Measurements from ENCODE around the gene SLC26A1.

The SLC26A1 gene
- total RNA-seq: 0 to 0.14 reads per million in 2 donors

GRCh38 chr4:993111-994029 is at the start of gene SLC26A1:
SLC26A1 (minus strand) TSS chr4:993404; CDS start chr4:991703, 1,701 bp downstream.
- DNase-seq: no peak

DNA sequence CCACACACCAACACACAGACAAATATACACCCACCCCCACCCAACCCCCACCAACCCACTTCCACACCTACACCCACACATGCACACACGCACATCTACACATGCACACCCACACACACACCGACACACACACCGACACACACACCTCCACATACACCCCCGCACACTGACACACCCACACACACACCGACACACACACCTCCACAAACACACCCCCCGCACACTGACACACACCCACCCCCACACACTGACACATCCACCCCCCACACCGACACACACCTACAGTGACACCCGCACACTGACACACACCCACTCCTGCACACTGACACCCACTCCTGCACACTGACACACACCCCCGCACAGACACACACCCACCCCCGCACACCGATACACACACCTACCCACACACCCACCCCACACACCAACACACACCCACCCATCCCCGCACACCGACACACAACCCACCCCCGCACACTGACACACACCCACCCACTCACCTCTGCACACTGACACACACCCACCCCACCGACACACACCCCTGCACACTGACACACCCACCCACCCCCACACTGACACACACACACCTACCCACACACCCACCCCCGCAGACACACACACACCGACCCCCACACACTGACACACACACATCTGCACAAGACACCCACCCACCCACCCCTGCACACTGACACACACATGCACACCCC is 49.3 kb upstream of the SLC26A1 start:
- DNase-seq: no peak

GRCh38 chr4:1041936-1042330 is 48.7 kb upstream of the SLC26A1 start:
- no peak for DNase-seq

DNA sequence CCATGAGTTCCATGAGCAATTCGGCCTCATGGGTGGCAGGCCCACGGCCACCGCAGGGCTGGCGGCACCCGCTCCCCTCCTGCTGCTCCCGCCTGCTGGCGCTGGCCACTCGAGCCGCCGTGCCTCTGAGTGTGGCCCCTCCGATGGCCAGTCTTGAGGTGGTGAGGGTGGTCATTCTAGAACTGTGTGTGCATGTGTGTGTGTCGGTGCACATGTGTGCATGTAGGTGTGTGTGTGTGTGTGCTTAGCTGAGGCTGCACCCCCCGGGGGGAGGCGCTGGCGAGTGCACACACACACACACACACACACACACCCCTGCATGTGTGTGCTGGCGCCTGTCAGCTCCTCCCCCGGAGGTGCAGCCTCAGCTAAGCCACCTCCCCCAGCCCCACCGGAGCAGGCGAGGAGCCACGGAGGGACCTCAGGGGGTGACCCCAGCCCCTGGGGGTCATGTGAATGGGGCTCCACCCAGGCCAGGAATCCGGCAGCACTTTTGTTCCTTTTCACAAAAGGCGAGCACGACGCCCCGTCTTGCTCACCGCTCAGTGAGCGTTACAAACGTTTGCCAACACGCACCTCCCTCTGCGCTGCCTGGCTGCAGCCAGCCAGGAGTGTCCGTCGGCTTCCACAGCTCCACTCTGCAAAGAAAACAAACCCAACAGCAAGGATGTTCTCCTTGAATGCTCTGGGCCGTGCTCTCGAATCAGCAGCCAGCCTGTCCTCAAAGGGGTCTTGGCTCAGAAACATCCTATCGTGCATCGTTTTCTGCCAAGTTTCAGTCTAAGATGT is 48.1 kb upstream of the SLC26A1 start:
- no peak for DNase-seq

- DNase-seq: no peak
Observed at GRCh38 chr4:1040344-1041146, 47.3 kb upstream of the SLC26A1 start.

GRCh38 chr4:1039493-1040343 is 46.5 kb upstream of the SLC26A1 start:
- no peak for DNase-seq

GRCh38 chr4:1038948-1039492 is 45.8 kb upstream of the SLC26A1 start:
- no peak for DNase-seq

- no peak for DNase-seq
Observed at GRCh38 chr4:1036976-1037810, 44.0 kb upstream of the SLC26A1 start.

- DNase-seq: no peak
Observed at GRCh38 chr4:1036095-1036494, 42.9 kb upstream of the SLC26A1 start.

GRCh38 chr4:1035510-1035909 is 42.3 kb upstream of the SLC26A1 start:
- DNase-seq: no peak

- DNase-seq: no peak
Observed at GRCh38 chr4:1033840-1034551, 40.8 kb upstream of the SLC26A1 start.

- DNase-seq: no peak
Observed at GRCh38 chr4:1032861-1033260, 39.7 kb upstream of the SLC26A1 start.

GRCh38 chr4:1031956-1032795 is 39.0 kb upstream of the SLC26A1 start:
- no peak for DNase-seq

GRCh38 chr4:1031346-1031745 is 38.1 kb upstream of the SLC26A1 start:
- no peak for DNase-seq

GRCh38 chr4:1030559-1030958 is 37.4 kb upstream of the SLC26A1 start:
- DNase-seq: no peak

DNA sequence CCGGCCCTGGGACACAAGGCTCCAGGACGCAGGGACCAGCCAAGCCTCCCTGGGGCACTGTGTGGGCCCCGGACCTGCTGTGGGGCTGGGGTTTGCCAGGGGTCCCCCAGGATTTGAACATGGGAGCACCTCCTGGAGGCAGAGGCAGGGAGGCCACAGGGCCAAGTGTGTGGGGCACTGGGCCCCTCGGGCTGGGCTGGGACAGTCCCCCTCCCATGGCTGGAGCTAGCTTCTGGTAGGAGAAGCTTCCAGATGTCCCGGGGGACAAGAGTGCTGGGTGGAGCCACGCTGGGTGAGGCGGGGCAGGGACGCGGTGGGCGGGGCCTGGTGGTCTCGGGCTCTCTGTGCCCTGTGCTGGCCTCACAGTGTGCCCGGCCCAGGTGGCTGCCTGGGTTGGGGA is 36.8 kb upstream of the SLC26A1 start:
- no peak for DNase-seq

DNA sequence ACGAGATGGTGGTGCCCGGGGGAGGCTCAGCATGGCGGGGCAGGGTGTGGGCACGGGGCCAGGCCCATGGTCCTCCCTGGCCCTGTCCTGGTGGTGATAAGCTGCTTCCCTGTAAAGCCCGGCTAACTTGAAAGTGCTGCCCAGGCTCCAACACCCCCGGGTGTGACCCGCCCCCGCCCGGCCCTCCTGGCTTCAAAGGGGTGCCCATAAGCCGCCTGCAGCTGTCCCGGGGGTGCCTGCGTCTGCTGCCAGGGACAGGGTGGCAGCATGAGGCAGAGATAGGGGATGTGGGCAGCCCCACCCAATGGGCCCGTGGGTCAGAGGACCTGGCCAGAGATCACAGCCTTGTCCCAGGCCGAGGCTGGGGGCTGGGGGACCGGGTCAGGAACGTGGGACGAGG is 36.3 kb upstream of the SLC26A1 start:
- no peak for DNase-seq

GRCh38 chr4:1028574-1029220 is 35.5 kb upstream of the SLC26A1 start:
- no peak for DNase-seq
